KBM-7 (cell line): ENCODE results near the gene FAM229B.

ENCODE experiments used
- DNase-seq: peaks from one replicate; pipeline ENCODE4 v3.0.0-alpha.2; 2015
- in situ Hi-C: fragments of 300-500 bp; cut with MboI; formaldehyde crosslinking; loops from 2 replicates; pipeline ENCODE4 v1.14.3; 2020; ENCODE audit warnings: low sequenced_read_pairs, low pct_unique_long_range_greater_than_20kb, mixed read lengths

The FAM229B gene

DNA sequence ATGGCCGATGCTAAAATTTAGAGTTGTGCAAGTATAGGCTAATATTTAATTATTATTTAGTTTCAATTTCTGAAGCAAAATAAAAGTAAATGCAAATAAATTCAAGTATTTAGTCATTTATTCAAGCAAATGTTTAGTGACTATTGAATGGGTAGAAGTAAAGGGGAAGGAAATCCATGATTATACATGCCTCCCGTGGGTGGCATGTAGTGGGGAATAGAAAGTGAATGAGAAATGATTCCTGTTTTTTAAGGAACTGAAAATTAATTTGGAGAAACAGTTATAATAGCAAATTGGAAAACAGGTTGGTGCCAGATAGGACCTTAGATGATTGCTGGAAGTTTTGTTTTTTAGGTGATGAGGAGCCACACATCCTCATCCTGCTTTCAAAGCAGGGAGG lies 35.4 kb downstream of the FAM229B start:
- in situ Hi-C loops: no loop called here
- DNase-seq: no peak

DNA sequence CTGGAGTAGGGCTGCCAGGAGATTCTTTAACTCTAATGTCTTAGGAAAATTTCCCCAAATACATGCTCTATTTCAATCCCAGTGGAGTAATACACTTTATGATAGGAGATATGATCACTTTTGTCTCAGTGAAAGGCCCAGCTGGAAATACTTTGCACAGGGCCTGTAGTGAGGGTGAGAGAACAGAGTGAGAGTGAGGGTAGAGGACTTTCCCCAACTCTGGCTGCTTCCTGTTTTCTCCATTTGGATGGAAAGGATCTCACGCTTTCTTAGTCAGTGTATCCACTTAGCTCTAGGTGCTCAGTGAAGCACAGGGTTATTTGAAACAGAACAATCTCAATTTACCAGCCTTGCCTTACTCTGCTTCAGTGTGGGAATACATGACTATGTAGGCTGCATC lies 36.6 kb downstream of the FAM229B start:
- in situ Hi-C loops: no loop called here
- no peak for DNase-seq

DNA sequence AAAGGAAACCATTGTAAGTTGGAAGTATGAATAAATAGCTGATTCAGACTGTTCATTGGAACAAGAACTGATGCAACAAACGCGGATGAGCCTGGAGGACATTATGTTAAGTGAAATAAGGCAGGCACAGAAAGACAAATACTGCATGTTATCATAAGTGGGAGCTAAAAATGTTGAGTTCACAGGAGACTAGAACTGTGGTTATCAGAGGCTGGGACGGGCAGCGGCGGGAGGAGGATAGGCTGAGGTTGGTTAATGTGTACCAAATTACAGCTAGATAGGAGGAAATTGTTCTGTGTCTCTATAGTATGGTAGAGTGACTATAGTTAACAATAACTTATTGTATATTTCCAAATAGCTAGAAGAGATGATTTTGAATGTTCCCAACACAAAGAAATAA lies 40.8 kb downstream of the FAM229B start:
- in situ Hi-C loops: no loop called here

DNA sequence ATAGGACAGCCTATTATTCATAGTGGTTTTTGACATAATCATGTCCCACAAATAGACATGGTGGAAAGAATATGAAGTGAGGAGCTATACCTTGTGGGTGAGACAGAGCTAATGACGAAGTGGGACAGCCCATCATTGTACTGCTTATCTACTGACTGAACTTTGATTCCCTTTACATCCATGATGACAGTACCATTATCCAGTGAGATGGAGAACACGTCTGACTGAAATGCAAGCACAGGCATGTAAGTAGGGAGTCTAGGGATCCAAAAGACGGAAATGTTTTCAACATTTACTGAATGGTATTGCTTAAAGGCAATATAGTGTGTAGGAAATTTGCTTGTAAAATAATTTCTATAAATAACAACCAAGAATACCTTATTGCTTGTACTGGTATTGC lies 43.5 kb downstream of the FAM229B start:
- in situ Hi-C loops: no loop called here
- no peak for DNase-seq

More for the DNA sequence above, 40.8 kb downstream of the FAM229B start:
- DNase-seq: no peak

DNA sequence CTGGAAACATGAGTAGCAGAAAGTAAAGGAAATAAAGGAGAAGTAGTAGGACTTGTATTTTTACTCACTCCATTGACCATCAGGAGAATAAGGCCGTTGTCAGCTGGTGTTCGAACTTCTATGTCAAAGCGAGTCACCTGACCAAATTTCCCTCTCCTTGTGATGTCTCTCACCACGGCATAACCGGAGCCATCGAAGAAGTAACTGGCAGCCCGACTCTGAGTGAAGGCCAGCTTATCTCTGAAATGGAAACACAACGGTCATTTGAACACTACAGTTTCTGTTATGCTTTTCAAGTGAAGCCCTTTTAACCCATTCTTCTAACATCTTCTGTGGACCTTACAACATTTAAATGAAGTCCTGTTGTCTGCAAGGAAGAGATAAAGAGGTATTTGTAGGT lies 51.7 kb downstream of the FAM229B start:
- DNase-seq: no peak
- in situ Hi-C loops: no loop called here

DNA sequence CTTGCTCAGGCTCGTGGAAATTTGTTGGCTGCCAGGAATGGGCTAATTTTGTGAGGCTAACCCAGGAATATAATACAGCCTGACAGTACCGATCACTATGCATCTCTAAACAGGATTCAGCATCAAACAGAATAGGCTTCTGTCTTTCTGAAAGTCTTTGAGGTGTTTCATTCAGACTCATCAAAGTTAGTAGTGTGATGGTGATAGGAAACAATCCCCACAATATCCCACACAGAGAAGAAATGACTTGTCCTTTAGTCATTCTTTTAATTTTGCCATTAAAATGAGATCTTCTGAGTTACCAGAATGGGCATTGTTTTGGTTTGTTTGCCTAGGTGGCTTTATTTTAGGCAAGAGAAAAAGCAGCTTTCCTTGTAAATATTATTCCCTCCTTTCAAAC lies 54.3 kb downstream of the FAM229B start:
- no peak for DNase-seq
- in situ Hi-C loops: no loop called here

DNA sequence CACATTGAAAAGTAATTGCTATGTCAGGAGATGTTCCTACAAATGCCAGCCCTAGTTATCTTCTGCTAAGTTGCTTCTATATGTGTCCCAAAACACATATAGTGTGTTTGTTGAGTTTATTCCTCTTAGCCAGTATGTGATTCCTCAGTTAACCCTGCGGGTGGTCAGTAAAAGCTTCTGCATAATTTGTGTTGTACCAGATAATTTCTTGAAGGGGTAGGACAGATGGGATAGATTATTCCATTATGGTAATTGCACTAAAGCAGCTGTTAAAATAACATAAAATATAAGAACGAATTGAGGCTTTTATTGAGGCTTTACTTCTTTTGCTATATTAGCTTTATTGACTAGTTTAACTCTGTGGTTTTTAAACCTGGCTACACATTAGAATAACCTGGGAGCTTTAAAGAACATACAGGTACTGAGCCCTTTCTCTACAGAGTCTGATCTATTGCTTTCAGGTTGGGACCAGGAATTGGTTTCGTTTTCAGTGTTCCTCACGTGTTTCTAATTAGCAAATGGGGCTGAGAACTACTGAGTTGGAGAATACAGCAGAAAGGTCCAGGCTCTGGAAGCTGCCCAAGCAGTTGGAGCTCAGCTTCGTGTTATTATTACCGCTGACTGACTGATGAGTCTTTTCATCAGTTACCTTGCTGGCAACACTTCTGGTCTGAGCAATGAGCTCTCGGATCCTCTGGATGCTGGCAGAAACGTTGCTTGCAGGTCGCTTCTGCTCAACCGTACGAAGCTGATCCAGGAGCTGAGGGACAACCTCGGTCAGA lies 56.9 kb downstream of the FAM229B start:
- in situ Hi-C loops: no loop called here
- no peak for DNase-seq

DNA sequence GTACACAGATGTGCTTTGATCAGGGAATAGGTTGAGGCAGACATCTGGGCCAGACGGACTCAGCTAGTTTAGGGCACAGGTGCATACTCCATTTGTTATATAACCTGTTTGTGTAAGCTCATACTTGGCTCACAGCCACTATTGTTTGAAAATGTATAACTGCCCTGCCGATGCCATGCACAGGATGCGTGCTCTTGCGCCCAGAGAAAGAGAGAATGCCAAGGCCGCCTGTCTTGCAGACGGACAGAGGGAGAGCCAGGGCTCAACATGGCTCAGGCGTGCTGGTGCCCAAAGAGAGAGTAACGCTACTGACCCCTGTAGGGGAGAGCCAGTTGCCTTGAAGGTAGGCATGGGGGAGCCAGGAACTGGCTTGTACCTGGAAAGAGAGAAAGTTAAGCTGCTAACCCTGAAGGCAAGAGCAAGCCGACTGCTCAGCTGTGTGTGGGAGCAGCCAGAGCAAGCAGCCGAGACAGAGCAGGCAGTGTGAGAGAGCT lies 57.7 kb downstream of the FAM229B start:
- in situ Hi-C loops: no loop called here
- no peak for DNase-seq

DNA sequence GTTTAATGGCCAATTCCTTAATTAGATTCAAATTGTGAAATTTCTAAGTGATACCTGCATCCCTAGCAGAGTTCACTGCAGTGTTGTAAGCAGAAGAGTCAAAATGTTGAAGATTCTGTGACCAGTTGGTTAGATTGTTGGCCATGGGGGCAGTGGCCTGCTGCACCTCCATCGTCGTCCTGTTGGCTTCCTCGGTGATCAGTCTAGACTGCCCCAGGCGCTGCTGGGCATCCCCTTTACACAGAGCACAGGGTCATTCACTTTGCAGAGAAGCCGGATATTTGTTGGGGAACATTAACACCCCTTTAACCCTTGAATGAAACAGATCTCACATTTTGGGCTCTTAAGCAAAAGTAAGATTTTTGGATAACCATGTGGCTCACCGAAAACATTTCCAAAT lies 60.7 kb downstream of the FAM229B start:
- DNase-seq: no peak
- in situ Hi-C loops: no loop called here

DNA sequence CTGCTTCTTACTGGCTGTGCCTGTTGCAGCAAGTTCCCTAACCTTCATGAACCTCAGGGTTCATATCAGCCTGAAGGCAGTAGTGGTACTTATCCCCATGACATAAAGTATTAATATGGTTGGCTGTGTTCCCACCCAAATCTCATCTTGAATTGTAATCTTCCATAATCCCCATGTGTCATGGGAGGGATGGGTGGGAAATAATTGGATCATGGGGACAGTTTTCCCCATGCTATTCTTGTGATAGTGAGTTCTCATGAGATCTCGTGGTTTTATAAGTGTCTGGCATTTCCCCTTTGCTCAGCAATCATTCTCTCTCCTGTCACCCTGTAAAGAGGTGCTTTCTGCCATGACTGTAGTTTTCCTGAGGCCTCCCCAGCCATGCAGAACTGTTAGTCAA lies 61.8 kb downstream of the FAM229B start:
- no peak for DNase-seq
- in situ Hi-C loops: no loop called here

DNA sequence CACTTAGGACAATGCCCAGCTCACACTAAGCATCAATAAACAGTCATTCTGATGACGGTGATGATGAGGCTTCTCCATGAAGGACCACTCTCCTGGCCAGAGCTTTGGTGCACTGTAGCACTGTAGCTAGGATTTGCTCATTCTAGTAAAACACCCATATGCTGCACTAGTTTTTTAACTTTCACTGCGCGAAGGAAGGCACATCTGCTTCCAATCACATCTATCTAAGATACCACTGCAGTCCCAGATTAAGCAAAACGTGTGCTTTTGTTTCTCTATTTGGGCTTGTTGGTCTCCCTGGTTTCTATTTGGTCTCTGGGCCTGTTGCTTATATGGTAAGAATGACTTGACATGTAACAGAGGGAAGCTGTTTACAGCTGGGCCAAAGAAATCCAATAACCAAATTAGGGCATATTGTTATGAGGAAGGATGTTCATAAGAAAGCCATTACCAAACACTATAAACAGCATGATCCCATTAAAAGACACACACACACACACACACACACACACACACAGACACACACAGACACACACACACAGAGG lies 62.4 kb downstream of the FAM229B start:
- DNase-seq: no peak
- in situ Hi-C loops: no loop called here

DNA sequence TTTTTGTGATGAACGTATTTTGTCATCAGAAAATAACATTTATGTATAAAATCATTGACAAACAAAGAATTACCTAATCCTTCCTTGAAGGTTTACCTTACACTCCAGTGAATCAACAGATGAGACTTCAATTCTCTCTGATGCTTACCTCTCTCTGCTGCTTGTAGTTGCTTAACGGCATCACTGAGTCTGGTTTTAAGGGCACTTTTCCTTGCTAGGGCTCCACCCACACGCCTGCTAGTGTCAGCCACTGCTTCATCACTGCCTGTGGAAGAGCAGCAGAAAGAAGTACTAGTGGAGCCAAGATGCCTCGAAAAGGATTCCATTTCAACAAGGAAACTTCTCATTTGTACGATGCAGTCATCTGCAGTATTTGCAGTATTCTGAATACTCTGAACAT lies 63.0 kb downstream of the FAM229B start:
- in situ Hi-C loops: no loop called here
- DNase-seq: no peak
